Measurements from ENCODE around the gene MAIP1. TPM values are rescaled to one million over a fixed set of nuclear protein-coding genes. Genes with fewer than 3 reads are reported as not detected.

The MAIP1 gene
- polyA plus RNA-seq, 1 experiment: 19.5 TPM

- DNase-seq (ENCODE audit: low read depth, low spot score): no peak
- POLR2A ChIA-PET: no interaction called here
- H3K9me3 ChIP-seq (ENCODE audit: control insufficient read depth, insufficient read depth, low read length): no peaks in the 10 kb centered on the region
- no peak overlapping the region for H3K4me3 ChIP-seq (ENCODE audit: low read depth, low read length)
- no peaks in the 10 kb centered on the region for H3K27me3 ChIP-seq (ENCODE audit: control insufficient read depth, insufficient read depth, low read length)
- no peak for TF ChIP-seq CTCF (IDR thresholded peaks at IDR 0.05; ENCODE audit: low read depth, low read length)
- no peak overlapping the region for H3K27ac ChIP-seq (ENCODE audit: low read depth, low read length)
- CTCF ChIA-PET: interaction anchor here (1.2 to 4.4 kb wide), 6 partner anchors 10 to 497 kb away, joined by 4 to 18 read pairs (median 6); no protein-coding TSS in a partner anchor
Observed at GRCh38 chr2:199984159-199984558, 28.8 kb downstream of the MAIP1 start.

- Histone ChIP-seq H3K4me3 (ENCODE audit: low read depth, low read length) (no peak overlapping the region), H3K27ac (ENCODE audit: low read depth, low read length) (no peak overlapping the region), H3K9me3 (ENCODE audit: control insufficient read depth, insufficient read depth, low read length) (no peaks in the 10 kb centered on the region), H3K27me3 (ENCODE audit: control insufficient read depth, insufficient read depth, low read length) (no peaks in the 10 kb centered on the region)
- no peak for TF ChIP-seq CTCF (IDR thresholded peaks at IDR 0.05; ENCODE audit: low read depth, low read length)
- CTCF ChIA-PET: interaction anchor here (1.0 to 4.4 kb wide), 15 partner anchors 11 to 498 kb away, joined by 3 to 18 read pairs (median 5); no protein-coding TSS in a partner anchor
- POLR2A ChIA-PET: no interaction called here
- no peak for DNase-seq (ENCODE audit: low read depth, low spot score)
Observed at GRCh38 chr2:199984755-199985154, 29.4 kb downstream of the MAIP1 start.

GRCh38 chr2:199985625-199986207 lies 30.3 kb downstream of the MAIP1 start:
- H3K27me3 ChIP-seq (ENCODE audit: control insufficient read depth, insufficient read depth, low read length): no peaks in the 10 kb centered on the region
- peak; percentile 74 for TF ChIP-seq CTCF (IDR thresholded peaks at IDR 0.05; ENCODE audit: low read depth, low read length)
- ChIA-PET CTCF (interaction anchor here (0.6 to 4.4 kb wide), 36 partner anchors 12 to 549 kb away, joined by 3 to 18 read pairs (median 4); partner anchors contain the start of genes KCTD18 and SPATS2L), POLR2A (no interaction called here)
- no peaks in the 10 kb centered on the region for H3K9me3 ChIP-seq (ENCODE audit: control insufficient read depth, insufficient read depth, low read length)
- DNase-seq (ENCODE audit: low read depth, low spot score): peak; percentile 34
- H3K4me3 ChIP-seq (ENCODE audit: low read depth, low read length): no peak overlapping the region
- H3K27ac ChIP-seq (ENCODE audit: low read depth, low read length): no peak overlapping the region

GRCh38 chr2:199987586-199987985 lies 32.2 kb downstream of the MAIP1 start:
- Histone ChIP-seq H3K4me3 (ENCODE audit: low read depth, low read length) (no peak overlapping the region), H3K9me3 (ENCODE audit: control insufficient read depth, insufficient read depth, low read length) (no peaks in the 10 kb centered on the region), H3K27ac (ENCODE audit: low read depth, low read length) (no peak overlapping the region), H3K27me3 (ENCODE audit: control insufficient read depth, insufficient read depth, low read length) (no peaks in the 10 kb centered on the region)
- DNase-seq (ENCODE audit: low read depth, low spot score): no peak
- CTCF ChIA-PET: interaction anchor here (4.4 kb wide), 1 partner anchor 13 kb away, joined by 18 read pairs; no protein-coding TSS in a partner anchor
- no peak for TF ChIP-seq CTCF (IDR thresholded peaks at IDR 0.05; ENCODE audit: low read depth, low read length)
- POLR2A ChIA-PET: interaction anchor here (0.5 to 0.6 kb wide), 2 partner anchors 401 to 421 kb away, joined by 3 to 4 read pairs; no protein-coding TSS in a partner anchor

- Histone ChIP-seq H3K9me3 (ENCODE audit: control insufficient read depth, insufficient read depth, low read length) (no peaks in the 10 kb centered on the region), H3K27ac (ENCODE audit: low read depth, low read length) (no peak overlapping the region), H3K4me3 (ENCODE audit: low read depth, low read length) (no peak overlapping the region), H3K27me3 (ENCODE audit: control insufficient read depth, insufficient read depth, low read length) (no peaks in the 10 kb centered on the region)
- ChIA-PET POLR2A (interaction anchor here (0.5 to 0.6 kb wide), 2 partner anchors 400 to 420 kb away, joined by 3 to 4 read pairs; no protein-coding TSS in a partner anchor), CTCF (interaction anchor here (4.4 kb wide), 1 partner anchor 14 kb away, joined by 18 read pairs; no protein-coding TSS in a partner anchor)
- no peak for TF ChIP-seq CTCF (IDR thresholded peaks at IDR 0.05; ENCODE audit: low read depth, low read length)
- DNase-seq (ENCODE audit: low read depth, low spot score): peak; percentile 16
Observed at GRCh38 chr2:199988151-199988550, 32.8 kb downstream of the MAIP1 start.
